GM18909 (cell line): ENCODE results near the gene LHX3.
"Not testable (repeated sequence)": the region's sequence is repeated elsewhere in the genome, so short reads cannot be mapped to it uniquely, and the experiment has no call there.

Source experiments
- ATAC-seq: cut with Tn5 transposase; IDR thresholded peaks from one replicate; pipeline ENCODE4 v1.9.1; 2021; ENCODE audit warnings: mild to moderate bottlenecking; ENCODE audit not compliant: unreplicated experiment, poor library complexity

Gene LHX3

DNA sequence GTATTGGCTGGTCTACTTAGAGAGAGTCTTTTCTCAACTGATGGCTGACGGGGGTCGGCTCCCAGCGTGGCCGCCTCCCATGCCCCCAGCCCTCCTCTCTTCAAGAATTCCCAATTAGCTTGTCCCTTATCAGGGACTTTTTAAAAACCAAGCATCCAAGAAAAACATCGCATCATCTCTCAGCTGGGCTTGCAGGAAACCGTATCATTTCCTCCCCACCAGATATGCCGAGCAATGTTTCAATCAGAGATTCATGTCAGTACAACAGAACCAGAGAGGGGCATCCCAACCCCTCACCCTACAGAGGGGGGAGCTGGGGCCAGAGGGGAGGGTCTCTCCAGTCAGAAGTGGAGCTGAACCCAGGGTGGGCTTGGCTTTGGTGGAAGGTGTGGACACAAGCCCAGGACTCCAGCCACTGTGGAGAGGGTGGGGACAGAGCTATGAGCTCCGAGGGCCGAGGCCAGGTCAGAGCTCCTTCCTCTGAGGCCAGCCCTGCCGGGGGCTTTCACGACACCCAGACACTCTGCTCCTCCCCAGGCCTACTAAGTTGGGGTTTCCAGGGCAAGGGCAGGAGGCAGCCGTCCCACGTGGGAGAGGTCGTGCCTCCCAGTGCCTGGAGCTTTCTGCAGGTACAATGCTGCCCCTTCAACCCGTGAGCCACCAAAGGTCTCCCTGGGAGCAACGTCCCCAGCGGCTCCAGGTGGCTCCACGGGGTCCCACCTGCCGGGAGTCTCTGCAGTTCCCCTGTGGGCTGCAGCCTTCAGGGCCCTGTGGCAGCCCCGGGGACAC lies 47.3 kb downstream of the LHX3 start:
- no peak for ATAC-seq

DNA sequence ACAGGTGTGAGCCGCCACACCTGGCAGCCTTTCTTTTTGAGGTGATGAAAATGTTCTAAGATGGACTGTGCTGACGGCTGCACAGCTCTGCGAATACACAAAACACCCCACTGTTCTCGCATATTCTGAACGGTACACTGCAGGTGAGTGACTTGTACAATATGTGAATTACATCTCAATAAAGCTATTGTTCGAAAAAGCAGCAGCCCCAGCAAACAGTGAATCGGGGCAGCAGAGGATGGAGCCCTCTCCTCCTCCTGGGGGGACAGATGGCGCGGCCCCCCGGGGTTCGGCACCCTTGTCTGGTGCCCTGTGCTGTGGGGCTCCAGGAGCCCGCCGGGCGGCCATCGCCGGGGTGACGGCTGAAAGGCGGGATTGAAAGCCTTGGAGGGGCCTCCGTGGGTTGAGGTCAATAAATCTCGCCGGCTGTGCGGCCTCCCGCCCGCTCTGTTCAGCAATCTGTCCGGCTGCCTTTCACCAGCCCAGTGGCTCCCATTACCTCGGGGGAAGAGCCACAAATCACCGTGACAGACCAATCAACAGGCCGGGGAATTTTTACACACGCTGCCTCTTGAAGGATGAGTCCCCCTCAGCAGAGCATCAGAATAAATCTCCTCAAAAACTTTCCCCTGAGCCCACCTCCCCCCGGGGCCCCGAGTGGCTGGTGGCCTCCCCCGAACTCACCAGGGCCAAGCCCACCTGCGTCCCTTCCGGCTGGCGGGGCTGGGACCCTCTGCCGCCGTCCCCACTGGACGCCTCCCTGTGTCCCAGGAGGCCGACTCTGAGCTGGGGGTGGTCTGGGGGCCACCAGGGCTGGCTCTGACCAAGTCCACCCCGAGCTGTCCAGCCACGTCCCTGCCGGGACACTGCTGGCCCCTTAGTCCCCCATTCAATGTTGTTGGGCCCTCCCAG lies 48.5 kb downstream of the LHX3 start:
- no peak for ATAC-seq

DNA sequence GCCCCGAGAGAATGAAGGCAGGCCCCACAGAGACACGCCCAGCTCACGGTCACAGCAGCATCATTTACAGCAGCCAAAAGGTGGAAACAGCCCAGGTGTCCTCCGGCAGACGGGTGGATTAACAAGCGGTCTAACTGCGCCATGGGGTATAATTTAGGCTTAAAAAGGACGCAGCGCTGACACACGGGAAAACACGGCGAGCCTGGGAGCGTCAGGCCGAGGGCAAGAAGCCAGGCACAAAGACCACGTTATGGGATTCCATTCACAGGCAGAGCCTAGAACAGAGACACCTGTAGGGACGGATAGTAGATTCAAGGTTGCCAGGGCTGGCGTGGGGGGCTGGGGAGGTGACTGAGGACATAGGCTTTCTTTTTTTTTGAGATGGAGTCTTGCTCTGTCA lies 49.4 kb downstream of the LHX3 start:
- no peak for ATAC-seq

DNA sequence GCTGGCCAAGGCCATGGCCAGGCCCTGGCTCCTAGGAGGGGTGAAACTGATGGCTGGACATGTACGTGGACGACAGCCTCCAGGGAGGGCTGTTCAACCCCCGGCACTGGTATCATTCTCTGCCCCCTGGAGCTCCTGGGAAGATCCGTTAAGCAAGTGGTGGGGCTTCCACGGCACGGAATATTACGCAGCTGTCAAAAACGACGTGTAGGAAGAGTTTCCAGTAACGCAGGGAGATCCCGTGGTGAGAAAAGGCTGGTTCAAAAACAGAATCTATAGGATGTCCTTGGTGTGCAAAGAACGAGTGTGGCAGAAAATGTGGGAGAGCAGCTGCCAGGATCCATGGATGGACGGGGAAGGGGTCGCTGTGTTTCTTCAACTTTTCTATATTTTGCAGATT lies 50.0 kb downstream of the LHX3 start:
- ATAC-seq = no peak

DNA sequence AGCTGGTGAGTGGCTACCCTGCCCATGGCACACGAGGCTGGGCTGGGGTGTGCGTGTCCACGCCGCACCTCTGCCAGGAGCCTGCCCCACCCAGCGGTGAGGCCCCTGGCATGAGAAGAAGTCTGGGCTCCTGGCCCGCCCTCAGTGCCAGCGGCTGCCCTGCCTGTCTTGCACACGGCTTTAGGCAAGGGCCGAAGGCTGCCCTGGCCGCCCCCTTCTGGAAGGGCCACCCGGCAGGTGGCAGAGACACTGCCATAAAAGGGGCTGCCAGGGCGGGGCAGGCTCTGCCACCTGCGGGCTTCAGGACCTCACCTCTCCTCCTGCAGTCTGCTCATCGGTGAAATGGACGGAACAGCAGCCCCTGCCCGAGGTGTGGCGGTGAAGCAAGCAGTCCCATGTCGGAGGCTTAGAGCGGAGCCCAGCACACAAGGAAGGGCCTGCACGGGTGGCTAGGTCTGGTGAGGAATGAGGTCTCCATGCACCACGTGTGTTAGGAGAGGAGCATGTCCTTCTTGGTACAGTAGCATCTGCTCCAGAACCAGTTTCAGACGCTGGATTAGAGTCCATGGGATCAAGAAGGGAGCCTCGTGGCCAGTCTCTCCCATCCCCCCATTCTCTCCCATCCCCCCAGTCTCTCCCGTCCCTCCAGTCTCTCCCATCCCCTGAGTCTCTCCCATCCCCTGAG lies 51.4 kb downstream of the LHX3 start:
- no peak for ATAC-seq

DNA sequence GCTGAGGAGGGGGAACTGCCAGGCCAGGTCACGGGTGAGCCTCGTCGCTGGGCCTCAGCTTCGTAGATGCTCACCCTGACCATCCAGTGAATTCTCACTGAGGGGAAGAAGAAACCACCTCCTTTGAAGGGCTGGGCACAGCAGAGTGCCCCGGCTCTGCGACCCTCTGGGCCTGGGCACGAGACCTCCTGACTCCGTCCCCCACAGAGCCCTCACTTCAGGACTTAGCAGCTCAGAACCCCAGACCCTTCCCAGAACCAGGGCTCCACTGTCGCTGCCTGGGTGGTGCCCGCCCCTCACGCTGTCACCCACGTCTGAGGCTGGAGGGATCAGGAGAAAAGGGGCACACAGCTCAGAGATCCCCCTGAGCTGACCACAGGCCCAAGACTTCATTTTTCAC lies 52.0 kb downstream of the LHX3 start:
- no peak for ATAC-seq

DNA sequence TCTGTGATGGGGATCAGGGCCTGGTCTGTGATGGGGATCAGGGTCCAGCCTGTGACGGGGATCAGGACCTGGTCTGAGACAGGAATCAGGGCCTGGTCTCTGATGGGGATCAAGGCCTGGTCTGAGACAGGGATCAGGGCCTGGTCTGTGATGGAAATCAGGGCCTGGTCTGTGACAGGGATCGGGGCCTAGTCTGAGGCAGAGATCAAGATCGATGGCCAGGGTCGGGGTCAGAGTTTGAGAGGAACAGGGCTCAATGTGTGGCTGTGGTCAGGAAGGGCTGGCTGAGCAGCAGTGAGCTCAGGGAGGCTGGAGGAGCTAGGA lies 52.4 kb downstream of the LHX3 start:
- no peak for ATAC-seq

DNA sequence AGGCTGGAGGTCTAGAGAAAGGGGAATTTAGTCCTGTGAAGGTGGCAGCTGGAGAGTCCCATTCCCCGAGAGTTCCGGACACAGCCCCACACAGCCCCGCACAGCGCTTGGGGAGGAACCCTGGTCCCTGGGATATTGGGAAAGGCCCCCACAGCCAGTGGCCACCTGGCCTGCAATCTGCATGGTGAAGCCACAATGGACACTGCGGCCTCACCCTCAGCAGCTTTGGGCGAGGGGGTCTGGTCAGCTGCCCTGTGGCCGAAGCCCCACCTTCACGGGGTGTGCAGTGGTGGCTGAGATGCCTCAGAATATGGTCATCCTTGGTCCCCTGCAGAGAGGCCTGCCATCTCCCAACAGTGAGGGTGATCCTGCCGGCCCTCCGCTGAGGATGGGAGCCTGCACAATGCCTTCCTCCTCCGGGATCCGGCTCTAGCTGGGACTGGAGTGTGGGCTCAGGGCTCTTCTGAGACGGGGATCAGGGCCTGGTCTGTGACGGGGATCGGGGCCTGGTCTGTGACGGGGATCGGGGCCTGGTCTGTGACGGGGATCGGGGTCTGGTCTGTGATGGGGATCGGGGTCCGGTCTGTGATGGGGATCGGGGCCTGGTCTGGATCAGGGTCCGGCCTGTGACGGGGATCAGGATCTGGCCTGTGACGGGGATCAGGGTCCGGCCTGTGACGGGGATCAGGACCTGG lies 52.9 kb downstream of the LHX3 start:
- no peak for ATAC-seq

DNA sequence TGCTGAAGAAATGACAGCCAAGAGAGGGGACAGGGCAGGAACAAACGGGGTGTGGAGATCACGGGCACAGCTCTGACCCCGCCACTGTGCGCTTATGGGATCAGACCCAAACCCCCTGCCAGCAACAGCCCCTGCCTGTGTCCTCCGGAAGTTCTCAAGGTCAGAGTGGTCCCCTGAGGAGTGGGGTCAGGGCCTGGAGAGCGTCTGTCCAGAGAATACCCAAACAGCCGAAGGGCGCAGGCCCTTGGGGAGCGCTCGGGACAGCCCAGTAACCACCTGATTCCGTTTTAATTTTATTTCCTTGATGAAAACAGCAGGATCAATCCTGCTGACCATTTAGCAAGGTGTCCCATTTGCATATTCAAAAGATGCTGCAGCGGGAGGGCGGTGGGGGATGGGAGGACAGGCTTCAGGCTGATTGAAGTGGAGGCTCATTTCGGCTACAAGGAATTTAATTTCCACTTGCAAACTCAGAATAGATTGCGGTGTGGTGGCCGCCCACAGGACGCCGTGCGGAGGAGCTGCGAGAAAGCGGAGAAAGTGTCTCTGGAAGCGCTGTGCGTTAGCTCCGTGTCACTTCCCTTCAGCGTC lies 53.6 kb downstream of the LHX3 start:
- no peak for ATAC-seq

DNA sequence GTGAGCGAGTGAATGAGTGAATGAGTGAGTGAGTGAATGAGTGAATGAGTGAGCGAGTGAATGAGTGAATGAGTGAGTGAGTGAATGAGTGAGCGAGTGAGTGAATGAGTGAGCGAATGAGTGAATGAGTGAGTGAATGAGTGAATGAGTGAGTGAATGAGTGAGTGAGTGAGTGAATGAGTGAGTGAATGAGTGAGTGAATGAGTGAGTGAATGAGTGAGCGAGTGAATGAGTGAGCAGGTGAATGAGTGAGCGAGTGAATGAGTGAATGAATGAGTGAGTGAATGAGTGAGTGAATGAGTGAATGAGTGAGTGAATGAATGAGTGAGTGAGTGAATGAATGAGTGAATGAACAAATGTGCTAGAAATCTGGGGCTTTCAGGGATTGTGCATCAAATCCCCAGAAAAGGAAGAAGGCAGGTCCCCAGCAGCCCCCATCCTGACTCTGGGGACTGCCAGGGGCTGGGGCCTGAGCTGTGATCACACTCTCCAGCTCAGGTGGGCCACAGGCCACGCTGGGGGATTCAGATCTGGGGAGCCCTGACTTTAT lies 54.2 kb downstream of the LHX3 start:
- not testable (repeated sequence) for ATAC-seq

DNA sequence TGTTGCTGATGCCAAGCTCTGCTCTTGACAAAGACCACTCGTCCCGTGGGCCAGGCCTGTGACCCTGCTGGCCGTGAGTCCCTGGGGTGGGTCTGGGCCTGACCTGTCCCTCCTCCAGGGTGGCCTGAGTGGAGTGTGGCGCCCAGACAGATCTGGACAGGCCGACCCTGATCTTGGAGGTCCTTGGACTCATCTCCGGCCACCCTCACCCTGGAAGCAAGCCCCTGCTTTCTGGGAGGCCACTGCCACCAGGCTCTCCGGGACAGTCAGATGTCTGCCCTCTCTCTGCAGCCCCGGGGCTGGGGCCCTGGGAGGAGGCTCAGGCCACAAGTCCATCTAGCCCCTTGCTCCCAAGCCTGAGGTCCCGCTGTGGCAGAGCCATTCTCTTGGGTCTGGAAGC lies 55.1 kb downstream of the LHX3 start:
- no peak for ATAC-seq

DNA sequence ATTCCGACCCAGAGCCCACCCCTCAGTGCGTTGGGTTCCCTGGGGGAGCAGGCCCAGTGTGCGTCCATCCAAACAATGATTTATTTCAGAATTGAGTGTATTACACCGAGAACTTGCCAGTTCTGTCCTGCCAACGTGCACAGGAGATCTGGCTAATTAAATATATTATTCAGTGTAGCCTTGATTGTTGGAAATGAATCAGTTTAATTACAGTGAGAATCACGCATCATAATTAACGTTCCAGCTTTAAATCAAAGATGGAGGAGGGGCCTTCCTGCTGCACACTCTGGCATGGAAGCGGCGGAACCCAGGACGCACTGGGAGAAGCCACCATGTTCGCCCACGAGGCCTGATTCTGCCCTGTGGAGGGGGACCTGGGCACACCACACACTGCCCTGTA lies 55.6 kb downstream of the LHX3 start:
- no peak for ATAC-seq

DNA sequence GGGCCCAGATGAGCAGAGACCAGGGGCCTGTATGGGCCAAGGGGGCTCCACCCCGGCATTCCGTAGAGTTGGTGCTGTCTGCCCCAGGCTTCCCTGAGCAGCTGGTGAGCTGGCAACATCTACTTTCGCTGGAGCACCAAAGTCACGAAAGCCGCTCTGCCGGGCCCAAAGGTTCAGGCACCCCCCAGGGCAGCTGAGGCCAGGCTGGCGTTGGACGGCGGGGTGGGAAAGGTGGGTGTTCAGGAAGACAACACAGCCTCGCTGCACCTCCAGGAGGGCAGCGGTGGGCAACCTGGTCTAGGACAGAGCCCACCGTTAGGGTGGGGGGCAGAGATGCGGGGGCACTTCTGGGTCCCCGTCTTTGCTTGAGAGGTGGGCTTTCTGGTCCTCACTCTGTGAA lies 56.2 kb downstream of the LHX3 start:
- no peak for ATAC-seq

DNA sequence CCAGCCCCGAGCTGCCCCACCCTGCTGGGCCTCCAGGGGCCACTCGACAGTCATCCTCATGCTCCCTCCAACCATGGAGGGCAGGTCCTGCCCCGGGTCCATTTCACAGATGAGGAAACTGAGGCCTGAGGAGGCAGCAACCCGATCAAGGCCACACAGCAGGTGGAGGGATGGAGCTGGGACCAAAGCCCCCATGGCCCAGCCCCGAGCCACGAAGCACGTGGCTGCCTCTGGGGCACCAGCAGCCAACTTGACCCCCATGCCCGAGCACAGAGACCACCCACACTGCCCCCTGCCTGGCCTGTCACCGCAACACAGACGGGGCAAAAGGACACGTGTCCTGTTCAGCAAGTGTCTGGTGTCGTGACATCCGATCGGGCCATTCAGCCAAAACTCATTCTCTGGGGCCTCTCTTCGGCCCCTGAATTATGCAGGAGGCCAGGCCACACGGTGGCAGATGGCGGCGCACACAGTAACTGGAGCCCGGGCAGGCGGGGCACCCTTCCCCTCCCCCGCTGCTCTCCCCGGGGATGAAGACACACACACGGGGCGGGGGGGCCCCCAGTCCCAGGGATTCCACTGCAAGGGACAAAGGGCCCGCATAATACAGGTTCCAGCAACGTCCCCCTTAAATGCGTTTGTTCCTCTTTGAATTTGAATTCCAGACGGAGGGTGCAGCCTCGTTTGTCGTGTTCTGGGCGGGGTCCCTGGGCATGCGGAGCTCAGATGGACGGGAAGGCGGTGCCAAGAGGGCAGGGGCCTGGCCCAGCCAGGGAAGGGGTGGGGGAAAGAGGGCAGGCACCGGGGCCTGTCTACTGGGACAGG lies 56.8 kb downstream of the LHX3 start:
- ATAC-seq = no peak

DNA sequence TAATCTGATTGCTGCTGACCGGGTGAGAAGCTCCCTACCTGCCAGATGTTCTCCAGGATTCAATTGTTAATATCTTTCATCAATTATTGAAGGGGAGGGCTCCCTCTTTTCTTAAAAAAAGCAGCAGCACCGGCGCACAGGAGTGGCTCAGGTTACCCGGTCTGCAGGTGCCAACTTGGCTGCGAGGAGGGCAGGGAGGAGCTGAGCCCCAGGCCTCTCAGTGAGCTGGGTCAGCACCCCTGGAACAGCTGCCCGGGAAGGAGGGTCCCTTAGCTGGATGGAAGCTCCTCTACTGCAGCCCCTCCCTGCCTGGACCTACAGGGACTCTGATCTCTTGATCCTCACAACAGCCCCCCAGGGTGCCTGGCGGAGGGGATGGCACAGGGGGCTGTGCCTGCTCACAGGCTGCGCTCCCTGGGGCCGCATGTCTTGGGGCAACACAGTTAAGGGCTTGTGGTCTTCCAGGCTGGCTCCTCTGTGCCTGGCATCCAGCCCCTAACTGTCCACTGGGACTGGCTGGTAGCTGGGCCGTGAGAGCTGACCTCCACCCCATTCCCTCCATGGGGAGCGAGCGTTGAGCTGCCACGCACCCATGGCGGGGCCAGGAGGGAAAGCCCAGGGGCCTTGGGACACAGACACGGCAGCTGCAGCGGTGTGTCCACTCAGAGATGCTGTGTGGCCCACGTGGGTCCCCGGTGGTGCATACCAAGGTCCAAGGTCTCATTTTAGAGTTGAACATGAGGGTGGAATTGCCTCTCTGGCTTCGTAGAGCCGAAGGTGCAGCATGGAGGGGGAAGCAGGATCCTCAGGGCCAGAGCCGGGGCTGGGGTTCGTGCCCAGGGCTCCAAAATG lies 57.7 kb downstream of the LHX3 start:
- no peak for ATAC-seq
